C4-2B (cell line): ENCODE measurements around the gene CDH11.

Experiments
- CTCF ChIP-seq: fragments of 450-650 bp; conservative IDR thresholded peaks from 2 replicates; pipeline ENCODE4 v1.5.1; 2017; ENCODE audit warnings: mild to moderate bottlenecking
- ZFX ChIP-seq: fragments of 450-650 bp; IDR thresholded peaks from 2 replicates; pipeline ENCODE4 v1.6.1; 2017

DNA sequence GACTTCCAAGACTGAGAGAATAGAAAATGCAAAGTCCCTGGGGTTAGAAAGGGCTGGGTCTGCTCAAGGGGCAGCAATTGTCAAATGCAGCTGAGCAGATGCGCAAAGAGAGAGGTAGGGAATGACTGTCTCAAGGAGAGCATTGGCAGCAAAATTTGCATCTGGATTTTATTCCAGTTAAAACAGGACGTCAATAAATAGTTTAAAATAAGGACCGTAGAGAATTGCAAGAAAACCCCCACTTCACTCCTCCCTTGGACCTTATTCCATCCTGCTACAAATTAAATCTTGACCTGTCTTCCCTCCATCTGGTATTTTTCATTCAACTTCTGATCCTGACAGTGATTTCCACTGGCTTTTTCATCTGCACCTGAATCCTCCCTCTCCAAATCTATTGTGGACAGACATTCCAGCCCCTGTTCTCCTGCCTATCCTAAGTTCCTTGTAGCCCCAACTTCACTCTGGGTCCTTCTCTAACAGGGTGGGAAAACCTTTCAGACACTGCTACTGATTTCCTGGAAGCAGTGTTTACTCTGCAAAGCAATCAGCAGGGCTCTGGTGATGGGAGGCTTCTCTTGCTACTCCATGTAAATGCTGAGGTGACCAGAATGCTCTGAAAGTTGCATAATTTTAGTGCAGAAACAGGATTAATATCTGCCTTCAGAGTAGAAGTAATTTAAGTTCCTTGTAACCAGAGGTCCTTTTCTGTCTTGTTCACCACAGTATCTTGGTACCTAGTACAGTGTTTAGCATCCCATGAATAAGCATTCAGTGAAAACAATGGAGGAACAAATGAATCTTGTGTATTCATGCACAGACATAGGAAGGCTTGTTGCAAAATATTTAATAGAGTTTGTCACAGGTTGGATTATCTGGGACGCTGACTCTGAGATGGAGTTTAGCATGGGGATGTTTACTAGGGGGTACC is 79.2 kb downstream of the CDH11 start:
- TF ChIP-seq CTCF (no peak), ZFX (no peak)
